ENCODE results near the gene TRIM25.

GRCh38 chr17:56913353-56913866 lies 439 bp downstream of the TRIM25 start:
- TF ChIP-seq CTCF (conservative IDR thresholded peaks at IDR 0.05) (no peak), EZH2 (IDR thresholded peaks at IDR 0.05; ENCODE audit: low read depth) (no peak)
